Panc1 (cell line): ENCODE data around the gene CPS1. TPM values are rescaled to one million over a fixed set of nuclear protein-coding genes. Genes with fewer than 3 reads are reported as not detected.

ENCODE experiments used
- ATAC-seq: fragments of 200-7000 bp; cut with Tn5 transposase; 2 replicates; pipeline ENCODE4 v1.9.1; 2020; ENCODE audit warnings: mild to moderate bottlenecking, moderate library complexity
- BruUV-seq: library from RNA; stranded (reverse); fragments of 400-500 nt; replicated peaks from 2 replicates; lab custom pipeline; 2021; lab: Mats Ljungman, UMichigan
- CTCF ChIA-PET: fragments of 300-600 bp; sonication (Branson Sonifier 250); formaldehyde crosslinking; loops from one replicate; lab custom pipeline; 2022; ENCODE audit warnings: antibody characterized with exemption; lab: Charles Lee
- POLR2A ChIA-PET: fragments of 300-600 bp; sonication (Branson Sonifier 250); formaldehyde crosslinking; loops from one replicate; lab custom pipeline; 2022; ENCODE audit warnings: antibody characterized with exemption; lab: Charles Lee
- DNase-seq: peaks from one replicate; pipeline ENCODE4 v3.0.0-alpha.2; 2010; ENCODE audit warnings: low read depth, low spot score
- H3K27ac ChIP-seq: 2 replicates; pipeline ENCODE4 v1.5.1; 2011; ENCODE audit warnings: mild to moderate bottlenecking, low read length, inconsistent platforms
- H3K27me3 ChIP-seq: fragments of 200-500 bp; sonication (Bioruptor generic); 2 replicates; pipeline ENCODE4 v1.6.0; 2014; ENCODE audit warnings: low read length, inconsistent platforms; ENCODE audit not compliant: control insufficient read depth, insufficient read depth
- H3K36me3 ChIP-seq: fragments of 200-500 bp; sonication (Bioruptor generic); 2 replicates; pipeline ENCODE4 v1.5.1; 2014; ENCODE audit warnings: inconsistent platforms, mild to moderate bottlenecking, low read length, moderate library complexity; ENCODE audit not compliant: control insufficient read depth, insufficient read depth
- H3K4me1 ChIP-seq: 2 replicates; pipeline ENCODE4 v1.5.1; 2011; ENCODE audit warnings: inconsistent platforms, mild to moderate bottlenecking, low read length, moderate library complexity; ENCODE audit not compliant: control insufficient read depth, insufficient read depth
- H3K4me3 ChIP-seq, 2 experiments: 2 replicates each; pipeline ENCODE4 v1.5.1; 2011 to 2012; ENCODE audit warnings: low read depth in 2 of 2, low read length in 2 of 2, mild to moderate bottlenecking in 2 of 2, inconsistent platforms in 1 of 2, moderate library complexity in 1 of 2
- H3K9me3 ChIP-seq: fragments of 200-500 bp; sonication (Bioruptor generic); 2 replicates; pipeline ENCODE4 v1.5.1; 2014; ENCODE audit warnings: low read depth, mild to moderate bottlenecking, inconsistent platforms, low read length, moderate library complexity; ENCODE audit not compliant: control insufficient read depth, insufficient read depth
- CTCF ChIP-seq: fragments of 450-650 bp; IDR thresholded peaks from 2 replicates; pipeline ENCODE4 v1.5.1; 2017; ENCODE audit warnings: mild to moderate bottlenecking
- POLR2AphosphoS5 ChIP-seq: IDR thresholded peaks from 2 replicates; pipeline ENCODE4 v1.6.1; 2012; ENCODE audit warnings: mild to moderate bottlenecking, low read depth, low read length, moderate library complexity
- SIN3A ChIP-seq: IDR thresholded peaks from 2 replicates; pipeline ENCODE4 v1.6.1; 2012; ENCODE audit warnings: low read depth, mild to moderate bottlenecking, low read length, moderate library complexity, borderline replicate concordance; ENCODE audit not compliant: insufficient read depth
- TCF7L2 ChIP-seq: IDR thresholded peaks from 2 replicates; pipeline ENCODE4 v1.6.1; 2011; ENCODE audit warnings: mild to moderate bottlenecking, low read depth, low read length, inconsistent platforms
- in situ Hi-C: cut with HindIII; loops from 2 replicates; pipeline ENCODE4 v1.10.0; 2016; ENCODE audit warnings: low sequenced_read_pairs, low pct_unique_long_range_greater_than_20kb
- intact Hi-C: fragments of 100-400 bp; cut with micrococcal nuclease; formaldehyde crosslinking; loops from one replicate; pipeline ENCODE4 v1.10.0; 2022; ENCODE audit not compliant: unreplicated experiment
- total RNA-seq: library from RNA; stranded (reverse); gene quantifications from one replicate; pipeline ENCODE4 v1.2.1, GENCODE V29; 2021; ENCODE audit not compliant: unreplicated experiment
- TF ChIP-seq, protein P1 (sequence below), 2 experiments: IDR thresholded peaks; 2 replicates each; pipeline ENCODE4 v1.6.1; 2011 to 2012; ENCODE audit warnings: low read depth in 2 of 2, control low read depth in 1 of 2, low read length in 1 of 2, mild to moderate bottlenecking in 1 of 2, moderate library complexity in 1 of 2; ENCODE audit not compliant: insufficient read depth in 1 of 2

Gene CPS1
- total RNA-seq, 1 experiment from 2014 or later: 5.1 TPM

DNA sequence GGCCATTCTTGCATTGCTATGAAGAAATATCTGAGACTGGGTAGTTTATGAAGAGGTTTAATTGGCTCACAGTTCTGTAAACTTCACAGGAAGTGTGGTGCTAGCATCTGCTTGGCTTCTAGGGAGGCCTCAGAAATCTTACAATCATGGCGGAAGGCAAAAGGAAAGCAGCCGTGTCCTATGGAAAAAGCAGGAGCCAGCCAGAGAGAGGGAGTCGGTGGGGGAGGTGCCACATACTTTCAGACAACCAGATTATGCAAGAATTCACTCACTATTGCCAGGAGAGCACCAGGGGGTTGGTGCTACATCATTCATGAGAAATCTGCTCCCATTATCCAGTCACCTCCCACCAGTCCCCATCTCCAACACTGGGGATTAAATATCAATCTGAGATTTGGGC lies 64.1 kb downstream of the CPS1 start:
- Histone ChIP-seq H3K4me1 (no peaks in the 10 kb centered on the region), H3K27ac (no peak overlapping the region), H3K36me3 (no peaks in the 10 kb centered on the region), H3K27me3 (no peaks in the 10 kb centered on the region), H3K9me3 (no peaks in the 10 kb centered on the region), H3K4me3 (no peak overlapping the region)
- intact Hi-C loops: loop anchor here (2.0 kb wide), 1 partner anchor 414 kb away; no protein-coding TSS in a partner anchor
- ChIA-PET CTCF (no interaction called here), POLR2A (no interaction called here)
- ATAC-seq: no peak
- no TSS peak for BruUV-seq
- in situ Hi-C loops: no loop called here
- TF ChIP-seq CTCF (no peak), TCF7L2 (no peak), SIN3A (no peak), POLR2AphosphoS5 (no peak)
- TF ChIP-seq, protein P1, sequence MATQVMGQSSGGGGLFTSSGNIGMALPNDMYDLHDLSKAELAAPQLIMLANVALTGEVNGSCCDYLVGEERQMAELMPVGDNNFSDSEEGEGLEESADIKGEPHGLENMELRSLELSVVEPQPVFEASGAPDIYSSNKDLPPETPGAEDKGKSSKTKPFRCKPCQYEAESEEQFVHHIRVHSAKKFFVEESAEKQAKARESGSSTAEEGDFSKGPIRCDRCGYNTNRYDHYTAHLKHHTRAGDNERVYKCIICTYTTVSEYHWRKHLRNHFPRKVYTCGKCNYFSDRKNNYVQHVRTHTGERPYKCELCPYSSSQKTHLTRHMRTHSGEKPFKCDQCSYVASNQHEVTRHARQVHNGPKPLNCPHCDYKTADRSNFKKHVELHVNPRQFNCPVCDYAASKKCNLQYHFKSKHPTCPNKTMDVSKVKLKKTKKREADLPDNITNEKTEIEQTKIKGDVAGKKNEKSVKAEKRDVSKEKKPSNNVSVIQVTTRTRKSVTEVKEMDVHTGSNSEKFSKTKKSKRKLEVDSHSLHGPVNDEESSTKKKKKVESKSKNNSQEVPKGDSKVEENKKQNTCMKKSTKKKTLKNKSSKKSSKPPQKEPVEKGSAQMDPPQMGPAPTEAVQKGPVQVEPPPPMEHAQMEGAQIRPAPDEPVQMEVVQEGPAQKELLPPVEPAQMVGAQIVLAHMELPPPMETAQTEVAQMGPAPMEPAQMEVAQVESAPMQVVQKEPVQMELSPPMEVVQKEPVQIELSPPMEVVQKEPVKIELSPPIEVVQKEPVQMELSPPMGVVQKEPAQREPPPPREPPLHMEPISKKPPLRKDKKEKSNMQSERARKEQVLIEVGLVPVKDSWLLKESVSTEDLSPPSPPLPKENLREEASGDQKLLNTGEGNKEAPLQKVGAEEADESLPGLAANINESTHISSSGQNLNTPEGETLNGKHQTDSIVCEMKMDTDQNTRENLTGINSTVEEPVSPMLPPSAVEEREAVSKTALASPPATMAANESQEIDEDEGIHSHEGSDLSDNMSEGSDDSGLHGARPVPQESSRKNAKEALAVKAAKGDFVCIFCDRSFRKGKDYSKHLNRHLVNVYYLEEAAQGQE (IDR thresholded peaks at IDR 0.05; ENCODE audit: insufficient read depth in 1 of 2, low read depth in 2 of 2, low read length in 1 of 2): no peak
- DNase-seq: no peak

DNA sequence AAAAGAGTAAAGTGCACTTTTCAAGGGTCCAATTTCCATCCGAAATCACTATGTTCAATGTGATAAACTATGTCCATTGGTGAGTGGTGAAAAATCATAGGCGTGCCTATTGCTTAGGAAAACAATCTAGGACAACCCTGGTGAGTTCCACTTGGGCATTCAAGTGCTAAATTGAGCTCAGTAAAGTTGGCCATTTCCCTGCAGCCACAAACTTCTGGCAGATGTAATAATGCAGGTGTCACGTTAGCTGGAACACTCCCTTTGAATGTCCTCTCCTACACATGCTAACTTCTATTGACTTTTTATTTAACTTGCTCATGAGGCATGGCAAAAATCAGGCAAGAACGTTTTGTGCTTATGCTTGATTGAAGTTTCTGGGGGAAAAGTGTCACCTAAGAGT lies 67.1 kb downstream of the CPS1 start:
- H3K27me3 ChIP-seq: no peaks in the 10 kb centered on the region
- DNase-seq (no peak), ATAC-seq (no peak)
- no peaks in the 10 kb centered on the region for H3K9me3 ChIP-seq
- H3K27ac ChIP-seq: no peak overlapping the region
- intact Hi-C loops (no loop called here), in situ Hi-C loops (no loop called here)
- BruUV-seq: no TSS peak
- H3K4me1 ChIP-seq: no peaks in the 10 kb centered on the region
- no peaks in the 10 kb centered on the region for H3K36me3 ChIP-seq
- CTCF ChIA-PET: no interaction called here
- no peak overlapping the region for H3K4me3 ChIP-seq
- POLR2A ChIA-PET: no interaction called here
- TF ChIP-seq SIN3A (no peak), POLR2AphosphoS5 (no peak), TCF7L2 (no peak), CTCF (no peak)
- TF ChIP-seq, protein P1 (IDR thresholded peaks at IDR 0.05; ENCODE audit: insufficient read depth in 1 of 2, low read depth in 2 of 2, low read length in 1 of 2): no peak
